Measurements from ENCODE around the gene TCP1. TPM values are rescaled to one million over a fixed set of nuclear protein-coding genes. Genes with fewer than 3 reads are reported as not detected.
A peak's percentile ranks its signal among the peaks of the same experiment; 100 is the strongest.

Gene TCP1
- total RNA-seq, 1 experiment from 2014 or later: 159 TPM

- POLR2A ChIA-PET (ENCODE audit: unreplicated experiment): no interaction called here
- intact Hi-C loops (cut with micrococcal nuclease; ENCODE audit: unreplicated experiment): no loop called here
- CTCF ChIA-PET: no interaction called here
- H3F3A ChIP-seq (ENCODE audit: insufficient read depth, low read depth): peaks cover 10% of the 10 kb centered on the region
- H3K27me3 ChIP-seq (ENCODE audit: insufficient read depth, low read depth): no peaks in the 10 kb centered on the region
- no TSS peak for BruUV-seq (replicated peaks)
- H3K36me3 ChIP-seq (ENCODE audit: low read depth): no peaks in the 10 kb centered on the region
- DNase-seq: no peak
- no peaks in the 10 kb centered on the region for H3K9me2 ChIP-seq (ENCODE audit: insufficient read depth)
- H3K27ac ChIP-seq: no peak overlapping the region
- no peaks in the 10 kb centered on the region for H3K9me3 ChIP-seq (ENCODE audit: insufficient read depth, low read depth)
- H3K79me2 ChIP-seq (ENCODE audit: low read depth): no peaks in the 10 kb centered on the region
- H3K4me2 ChIP-seq: no peak overlapping the region
- H2AFZ ChIP-seq: no peak overlapping the region
- H4K20me1 ChIP-seq (ENCODE audit: insufficient read depth): no peaks in the 10 kb centered on the region
- peaks cover 10% of the 10 kb centered on the region for H3K4me1 ChIP-seq (replicated peaks; ENCODE audit: insufficient read depth)
- H3K4me3 ChIP-seq: no peak overlapping the region
- no peak for TF ChIP-seq CTCF (conservative IDR thresholded peaks at IDR 0.05)
- no peak for TF ChIP-seq EZH2 (IDR thresholded peaks at IDR 0.05; ENCODE audit: low read depth)
Observed at GRCh38 chr6:159809149-159809548, 19.7 kb upstream of the TCP1 start.

DNA sequence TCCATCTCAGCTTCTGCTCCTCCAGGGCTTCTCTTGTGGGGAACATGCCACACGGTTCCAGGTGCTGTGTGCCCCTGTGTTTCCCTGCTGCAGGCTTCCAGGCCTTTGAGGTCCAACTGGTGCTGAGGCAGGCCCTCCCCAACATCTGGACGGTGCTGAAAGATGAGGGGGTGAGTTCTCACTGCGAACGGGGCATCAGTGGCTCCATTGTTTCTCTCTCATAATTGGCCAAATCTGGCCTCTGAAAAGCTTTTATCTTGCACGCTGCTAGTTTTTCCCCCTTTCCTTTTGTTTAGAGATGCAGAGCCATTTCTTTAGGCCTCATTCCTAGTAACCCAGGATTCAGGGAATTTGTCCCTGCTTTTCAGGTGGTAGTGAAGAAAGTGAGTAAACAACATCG, 19.2 kb upstream of the TCP1 start:
- no peaks in the 10 kb centered on the region for H3K9me3 ChIP-seq (ENCODE audit: insufficient read depth, low read depth)
- DNase-seq: no peak
- H3K27me3 ChIP-seq (ENCODE audit: insufficient read depth, low read depth): no peaks in the 10 kb centered on the region
- no peaks in the 10 kb centered on the region for H3K79me2 ChIP-seq (ENCODE audit: low read depth)
- H3F3A ChIP-seq (ENCODE audit: insufficient read depth, low read depth): peaks cover 10% of the 10 kb centered on the region
- CTCF ChIA-PET: no interaction called here
- TF ChIP-seq EZH2 (IDR thresholded peaks at IDR 0.05; ENCODE audit: low read depth) (no peak), CTCF (conservative IDR thresholded peaks at IDR 0.05) (no peak)
- no peak overlapping the region for H3K4me3 ChIP-seq
- no peaks in the 10 kb centered on the region for H3K9me2 ChIP-seq (ENCODE audit: insufficient read depth)
- no peak overlapping the region for H2AFZ ChIP-seq
- no peaks in the 10 kb centered on the region for H3K36me3 ChIP-seq (ENCODE audit: low read depth)
- POLR2A ChIA-PET (ENCODE audit: unreplicated experiment): no interaction called here
- intact Hi-C loops (cut with micrococcal nuclease; ENCODE audit: unreplicated experiment): no loop called here
- H4K20me1 ChIP-seq (ENCODE audit: insufficient read depth): no peaks in the 10 kb centered on the region
- no peak overlapping the region for H3K4me2 ChIP-seq
- BruUV-seq (replicated peaks): no TSS peak
- peaks cover 10% of the 10 kb centered on the region for H3K4me1 ChIP-seq (replicated peaks; ENCODE audit: insufficient read depth)
- H3K27ac ChIP-seq: no peak overlapping the region

DNA sequence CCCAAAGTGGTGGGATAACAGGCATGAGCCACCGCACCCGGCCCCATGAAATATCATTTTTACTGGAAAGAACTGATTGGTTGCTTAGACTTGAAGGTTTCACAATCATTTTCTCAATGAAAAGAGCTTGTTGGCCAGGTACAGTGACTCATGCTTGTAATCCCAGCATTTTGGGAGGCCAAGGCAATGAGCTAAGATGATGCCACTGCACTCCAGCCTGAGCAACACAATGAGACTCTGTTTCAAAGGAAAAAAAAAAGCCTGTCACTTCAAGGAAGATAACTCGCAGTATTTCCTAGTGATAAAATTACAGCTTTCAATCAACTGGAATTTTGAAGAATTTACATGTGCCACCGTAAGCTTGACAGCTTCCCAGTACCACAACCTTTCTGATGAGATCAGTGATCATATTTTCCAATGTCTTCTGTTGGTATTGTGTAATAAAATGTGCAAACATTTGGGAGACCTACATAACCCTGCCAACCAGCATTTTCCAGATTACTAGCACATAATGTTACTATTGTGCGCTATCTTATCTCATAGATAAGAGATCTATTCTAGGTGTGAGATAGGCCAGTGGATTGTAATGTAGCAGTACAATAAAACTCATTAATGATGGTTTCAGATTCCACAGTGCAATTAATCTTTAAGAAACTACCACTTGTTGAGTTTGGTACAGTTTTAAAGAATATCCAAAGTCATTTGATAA, 17.9 kb upstream of the TCP1 start:
- peaks cover 10% of the 10 kb centered on the region for H3K4me1 ChIP-seq (replicated peaks; ENCODE audit: insufficient read depth)
- no peaks in the 10 kb centered on the region for H4K20me1 ChIP-seq (ENCODE audit: insufficient read depth)
- H3K4me2 ChIP-seq: peak overlapping the region; percentile 18
- H3K9me3 ChIP-seq (ENCODE audit: insufficient read depth, low read depth): no peaks in the 10 kb centered on the region
- no peaks in the 10 kb centered on the region for H3K36me3 ChIP-seq (ENCODE audit: low read depth)
- no peaks in the 10 kb centered on the region for H3K9me2 ChIP-seq (ENCODE audit: insufficient read depth)
- peak overlapping the region; percentile 46 for H3K27ac ChIP-seq
- DNase-seq: peak; percentile 18 to 85
- peaks cover 10% of the 10 kb centered on the region for H3F3A ChIP-seq (ENCODE audit: insufficient read depth, low read depth)
- H3K27me3 ChIP-seq (ENCODE audit: insufficient read depth, low read depth): no peaks in the 10 kb centered on the region
- H2AFZ ChIP-seq: no peak overlapping the region
- TF ChIP-seq CTCF (conservative IDR thresholded peaks at IDR 0.05) (no peak), EZH2 (IDR thresholded peaks at IDR 0.05; ENCODE audit: low read depth) (no peak)
- ChIA-PET POLR2A (ENCODE audit: unreplicated experiment) (interaction anchor here (0.7 to 0.9 kb wide), 2 partner anchors 14 to 17 kb away, joined by 6 to 10 read pairs; partner anchors contain the start of gene MRPL18), CTCF (interaction anchor here (0.6 to 0.8 kb wide), 2 partner anchors 17 to 81 kb away, joined by 3 to 4 read pairs; partner anchors contain the start of gene MRPL18)
- H3K4me3 ChIP-seq: no peak overlapping the region
- intact Hi-C loops (cut with micrococcal nuclease; ENCODE audit: unreplicated experiment): no loop called here
- H3K79me2 ChIP-seq (ENCODE audit: low read depth): no peaks in the 10 kb centered on the region
- BruUV-seq (replicated peaks): no TSS peak

Measured in PC-9 (cell line).